Calu3 (cell line): ENCODE results near the gene FERMT1. TPM values are rescaled to one million over a fixed set of nuclear protein-coding genes. Genes with fewer than 3 reads are reported as not detected.

ENCODE experiments used
- BruUV-seq: library from RNA; stranded (reverse); fragments of 400-500 nt; replicated peaks from 2 replicates; lab custom pipeline; 2021; lab: Mats Ljungman, UMichigan
- CTCF ChIA-PET: fragments of 300-600 bp; sonication (Branson Sonifier 250); formaldehyde crosslinking; loops from one replicate; lab custom pipeline; 2022; ENCODE audit warnings: antibody characterized with exemption; lab: Charles Lee
- DNase-seq: peaks from one replicate; pipeline ENCODE4 v3.0.0; 2022
- H3K27ac Mint-ChIP-seq: one replicate; pipeline ENCODE4 v1.8.0; 2022; ENCODE audit warnings: mixed read lengths; ENCODE audit not compliant: unreplicated experiment
- H3K27me3 Mint-ChIP-seq: one replicate; pipeline ENCODE4 v1.8.0; 2022; ENCODE audit warnings: mixed read lengths; ENCODE audit not compliant: unreplicated experiment
- H3K36me3 Mint-ChIP-seq: one replicate; pipeline ENCODE4 v1.8.0; 2022; ENCODE audit warnings: mild to moderate bottlenecking, moderate library complexity, mixed read lengths; ENCODE audit not compliant: insufficient read depth, unreplicated experiment
- H3K4me1 Mint-ChIP-seq: one replicate; pipeline ENCODE4 v1.8.0; 2022; ENCODE audit warnings: mild to moderate bottlenecking, low read depth, mixed read lengths; ENCODE audit not compliant: unreplicated experiment
- H3K4me3 Mint-ChIP-seq: one replicate; pipeline ENCODE4 v1.8.0; 2022; ENCODE audit warnings: mild to moderate bottlenecking, low read depth, moderate library complexity, mixed read lengths; ENCODE audit not compliant: unreplicated experiment
- H3K9me3 Mint-ChIP-seq: one replicate; pipeline ENCODE4 v1.8.0; 2022; ENCODE audit warnings: low read depth, mixed read lengths; ENCODE audit not compliant: unreplicated experiment
- CTCF ChIP-seq: fragments of 200-600 bp; IDR thresholded peaks from one replicate; pipeline ENCODE4 v1.8.0; 2022; ENCODE audit warnings: antibody characterized with exemption; ENCODE audit not compliant: unreplicated experiment
- intact Hi-C: fragments of 100-400 bp; cut with micrococcal nuclease; formaldehyde crosslinking; loops from one replicate; pipeline ENCODE4 v1.10.0; 2022; ENCODE audit not compliant: unreplicated experiment
- total RNA-seq: library from RNA; stranded (reverse); gene quantifications from 2 replicates; pipeline ENCODE4 v1.2.3, GENCODE V29; 2022

The FERMT1 gene
- total RNA-seq, 1 experiment from 2014 or later: 23.5 TPM

- no peak for DNase-seq
- H3K27ac Mint-ChIP-seq: no peak overlapping the region
- TF ChIP-seq CTCF: no peak
- H3K36me3 Mint-ChIP-seq: peaks cover 20% of the 10 kb centered on the region
- no peaks in the 10 kb centered on the region for H3K9me3 Mint-ChIP-seq
- no TSS peak for BruUV-seq
- no peak overlapping the region for H3K4me3 Mint-ChIP-seq
- no peaks in the 10 kb centered on the region for H3K27me3 Mint-ChIP-seq
- intact Hi-C loops: no loop called here
- no peaks in the 10 kb centered on the region for H3K4me1 Mint-ChIP-seq
- CTCF ChIA-PET: no interaction called here
Observed at GRCh38 chr20:6104493-6105188, 18.2 kb downstream of the FERMT1 start.

- Mint-ChIP-seq H3K9me3 (no peaks in the 10 kb centered on the region), H3K27ac (no peak overlapping the region), H3K4me1 (no peaks in the 10 kb centered on the region), H3K36me3 (peaks cover 7% of the 10 kb centered on the region), H3K27me3 (no peaks in the 10 kb centered on the region), H3K4me3 (no peak overlapping the region)
- BruUV-seq: no TSS peak
- TF ChIP-seq CTCF: no peak
- DNase-seq: no peak
- CTCF ChIA-PET: no interaction called here
- intact Hi-C loops: no loop called here
Observed at GRCh38 chr20:6103301-6103700, 19.5 kb downstream of the FERMT1 start.

- Mint-ChIP-seq H3K36me3 (peaks cover 7% of the 10 kb centered on the region), H3K4me1 (no peaks in the 10 kb centered on the region), H3K4me3 (no peak overlapping the region), H3K27me3 (no peaks in the 10 kb centered on the region), H3K27ac (no peak overlapping the region), H3K9me3 (no peaks in the 10 kb centered on the region)
- no peak for DNase-seq
- no TSS peak for BruUV-seq
- intact Hi-C loops: no loop called here
- CTCF ChIA-PET: no interaction called here
- TF ChIP-seq CTCF: no peak
Observed at GRCh38 chr20:6101346-6101745, 21.5 kb downstream of the FERMT1 start.

- CTCF ChIA-PET: no interaction called here
- H3K4me1 Mint-ChIP-seq: no peaks in the 10 kb centered on the region
- H3K27me3 Mint-ChIP-seq: no peaks in the 10 kb centered on the region
Observed at GRCh38 chr20:6100246-6100645, 22.6 kb downstream of the FERMT1 start.

More at GRCh38 chr20:6100246-6100645, 22.6 kb downstream of the FERMT1 start:
- BruUV-seq: no TSS peak
- intact Hi-C loops: no loop called here
- Mint-ChIP-seq H3K36me3 (peaks cover 6% of the 10 kb centered on the region), H3K27ac (no peak overlapping the region), H3K4me3 (no peak overlapping the region), H3K9me3 (no peaks in the 10 kb centered on the region)
- DNase-seq: no peak
- TF ChIP-seq CTCF: no peak
